Activated effector memory CD4-positive, alpha-beta T cell treated with Interleukin-2 at 50 U/mL for 16 hours (primary cell): Measurements from ENCODE around the gene RPS14.

Experiments
- DNase-seq: peaks from one replicate; pipeline ENCODE4 v3.0.0-alpha.2; 2020

RPS14 gene

DNA sequence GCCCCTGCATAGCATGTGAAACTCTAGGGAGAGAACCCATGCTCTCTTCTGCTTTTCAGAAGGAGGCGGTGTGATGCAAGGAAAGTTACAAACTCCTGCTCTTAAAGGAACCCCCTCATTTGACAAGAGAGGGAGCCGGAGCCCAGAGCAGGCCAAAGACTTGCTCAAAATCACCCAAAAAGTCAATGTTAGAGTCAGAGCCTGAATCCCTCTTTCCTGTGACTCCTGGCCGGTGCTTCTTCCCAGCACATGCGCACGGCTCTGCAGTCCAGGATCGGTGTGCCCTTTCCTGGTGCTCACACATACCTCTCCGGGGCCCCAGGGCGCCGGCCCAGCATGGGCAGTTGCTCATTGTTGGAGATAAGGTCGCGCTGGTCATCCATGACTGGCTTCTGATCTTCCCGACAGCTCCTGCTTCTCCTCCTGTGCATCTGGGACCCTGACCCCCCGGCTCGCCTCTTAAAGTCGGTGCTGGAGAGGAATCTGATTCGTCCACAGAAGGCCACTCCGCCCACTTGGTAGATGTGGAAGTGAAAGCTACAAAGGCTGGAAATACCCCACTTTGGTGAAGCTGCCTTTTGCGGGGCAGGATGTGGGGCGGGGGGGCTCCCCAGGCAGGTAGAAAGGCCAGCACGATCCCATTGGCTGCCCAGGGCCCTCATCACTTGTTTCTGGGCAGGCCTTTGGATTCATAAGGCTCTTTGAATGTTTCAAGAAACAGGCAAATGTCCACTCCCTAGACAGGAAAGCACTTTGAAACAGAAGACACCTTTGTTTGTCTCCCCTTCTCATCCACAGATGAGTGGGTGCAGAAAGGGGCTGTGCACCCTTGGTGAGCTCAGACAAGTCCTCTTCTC, 37.0 kb downstream of the RPS14 start, which contains the start of gene CD74:
CD74 (minus strand) TSS at position 592 of the 857 bp plus-strand sequence; CDS start at position 431, 161 bp downstream.
- peak; percentile 87 for DNase-seq

DNA sequence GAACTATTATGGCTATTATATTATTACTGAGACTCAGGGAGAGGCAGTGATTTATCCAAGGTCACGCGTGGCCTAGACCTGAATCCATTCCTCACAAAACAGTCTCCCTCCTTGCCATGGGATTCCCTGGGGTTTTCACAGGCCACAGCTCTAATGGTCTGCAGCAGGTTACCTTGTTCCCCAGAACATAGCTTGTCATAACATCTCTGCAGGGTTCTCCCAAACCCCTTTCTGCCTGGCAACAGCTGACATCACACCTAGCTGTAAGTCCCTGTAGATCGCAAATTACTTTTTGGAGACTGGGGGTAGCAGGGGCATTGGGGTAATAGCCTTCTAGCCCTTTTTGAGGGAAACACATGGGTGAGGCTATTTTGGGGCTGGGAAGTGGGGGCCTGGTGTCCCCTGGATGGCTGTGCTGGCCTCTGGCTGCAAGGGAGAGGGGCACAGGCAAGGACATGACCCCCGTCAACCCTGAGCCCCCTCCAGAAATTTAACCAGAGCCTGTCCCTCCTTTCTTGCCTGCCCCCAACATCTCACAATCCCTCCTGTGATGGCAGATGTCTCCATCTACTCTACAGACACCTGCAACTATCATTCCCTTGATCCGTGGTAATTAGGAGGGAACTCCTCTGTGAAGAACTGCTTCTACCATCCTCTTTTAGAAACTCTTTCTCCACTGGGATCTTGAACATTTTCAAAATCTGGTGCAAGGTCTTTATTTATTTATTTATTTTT, 38.1 kb downstream of the RPS14 start:
- peak; percentile 45 for DNase-seq

DNA sequence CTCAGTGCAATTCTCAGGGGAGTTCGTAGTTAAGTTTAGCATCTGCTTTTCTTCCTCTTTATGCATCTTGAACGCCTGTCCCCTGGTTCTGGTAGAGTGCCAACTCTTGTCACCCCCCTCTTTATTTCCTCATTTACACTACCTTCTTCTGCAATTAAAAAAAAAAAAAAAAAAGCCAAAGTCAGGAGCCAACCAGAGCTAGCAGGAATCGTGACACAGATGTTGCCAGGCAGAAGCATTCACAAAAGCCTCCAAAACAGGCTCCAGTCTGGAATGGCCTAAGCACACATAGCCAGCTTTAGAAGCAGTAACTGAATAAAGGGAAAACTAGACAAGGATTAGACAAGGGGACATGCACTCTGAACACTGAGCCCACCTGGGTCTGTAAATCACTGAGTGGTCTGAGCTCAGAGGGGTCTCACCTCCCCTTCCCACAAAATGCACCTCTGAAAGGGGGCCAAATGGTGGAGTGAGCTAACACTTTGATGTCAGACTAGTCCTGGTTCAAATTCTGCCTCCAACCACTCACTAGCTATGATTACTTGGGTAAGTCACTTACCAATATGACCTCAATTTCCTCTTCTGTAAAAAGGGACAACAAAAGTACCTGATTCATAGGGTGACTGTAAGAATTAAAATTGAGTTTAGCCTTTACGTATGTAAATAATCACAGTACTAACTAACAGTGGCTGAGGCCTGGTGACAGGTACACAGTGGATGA, 38.9 kb downstream of the RPS14 start:
- DNase-seq: peak; percentile 13

DNA sequence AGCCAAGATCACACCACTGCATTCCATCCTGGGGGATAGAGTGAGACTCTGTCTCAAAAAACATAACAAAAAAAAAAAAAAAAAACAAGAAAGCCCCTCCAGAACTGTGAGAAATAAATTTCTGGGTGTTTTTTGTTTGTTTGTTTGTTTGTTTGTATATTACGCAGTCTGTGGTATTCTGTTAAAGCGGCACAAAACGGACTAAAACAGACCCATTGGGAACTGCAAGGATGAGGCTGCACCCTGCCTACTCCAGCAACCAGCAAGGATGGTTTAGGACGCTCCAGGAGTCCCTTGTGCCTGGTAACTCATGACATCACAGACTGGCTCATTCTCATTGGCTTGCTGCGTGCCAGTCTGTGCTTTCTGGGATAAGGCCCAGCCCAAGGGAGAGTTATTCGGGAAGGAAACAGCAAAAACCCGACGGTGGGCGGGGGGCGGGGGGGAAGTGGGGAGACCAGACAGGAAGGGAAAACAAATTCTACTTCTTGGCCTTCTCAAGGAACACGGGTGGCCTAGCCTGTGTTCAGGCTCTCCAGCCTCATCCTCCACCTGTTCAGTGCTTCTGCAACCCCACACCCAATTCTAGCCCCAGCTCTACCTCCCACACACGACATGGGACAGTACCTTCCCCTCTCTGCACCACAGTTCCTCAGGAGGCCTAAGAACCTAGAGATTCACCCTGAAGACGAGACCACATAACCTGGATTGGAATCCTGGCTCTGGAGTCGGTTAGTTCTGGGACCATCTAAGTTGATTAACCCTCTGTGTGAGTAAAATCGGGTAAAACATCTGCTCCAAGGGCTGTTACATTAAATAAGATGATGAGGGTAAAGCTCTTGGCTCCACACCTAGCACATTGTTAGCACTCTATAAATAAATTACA, 39.7 kb downstream of the RPS14 start:
- DNase-seq: peak; percentile 17

DNA sequence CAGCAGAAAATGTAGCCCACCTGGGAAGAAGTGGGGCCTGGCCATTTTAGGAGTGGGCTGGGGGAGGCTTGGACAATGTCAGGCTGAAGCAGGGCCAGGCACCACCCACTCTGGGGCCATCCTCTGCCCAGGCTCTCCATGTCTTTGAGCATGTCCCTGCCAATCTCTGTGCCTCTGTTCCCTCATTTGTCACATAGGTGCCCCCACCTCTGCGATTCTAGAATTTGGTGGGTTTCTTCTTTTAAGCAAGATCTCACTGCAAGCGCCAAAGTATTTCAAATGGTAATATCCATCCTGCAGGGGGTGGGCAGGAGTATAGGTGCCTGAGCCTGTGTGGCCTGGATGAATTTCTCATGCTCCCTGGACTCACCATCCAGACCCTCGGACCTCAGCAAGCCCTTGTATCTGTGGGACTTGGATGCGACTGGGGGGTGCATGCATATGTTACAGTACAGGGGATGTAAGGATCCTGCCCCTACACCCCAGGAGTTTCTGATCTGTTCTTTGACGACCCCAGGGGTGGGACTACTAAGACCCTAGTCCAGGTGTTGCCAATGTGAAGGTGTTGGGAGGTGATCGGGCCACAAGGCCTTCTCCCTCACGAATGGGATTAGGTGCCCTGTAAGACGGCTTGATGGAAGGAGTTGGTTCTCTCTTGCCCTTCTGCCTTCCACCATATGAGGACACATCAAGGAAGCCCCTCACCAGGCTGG, 41.2 kb downstream of the RPS14 start:
- DNase-seq: no peak

DNA sequence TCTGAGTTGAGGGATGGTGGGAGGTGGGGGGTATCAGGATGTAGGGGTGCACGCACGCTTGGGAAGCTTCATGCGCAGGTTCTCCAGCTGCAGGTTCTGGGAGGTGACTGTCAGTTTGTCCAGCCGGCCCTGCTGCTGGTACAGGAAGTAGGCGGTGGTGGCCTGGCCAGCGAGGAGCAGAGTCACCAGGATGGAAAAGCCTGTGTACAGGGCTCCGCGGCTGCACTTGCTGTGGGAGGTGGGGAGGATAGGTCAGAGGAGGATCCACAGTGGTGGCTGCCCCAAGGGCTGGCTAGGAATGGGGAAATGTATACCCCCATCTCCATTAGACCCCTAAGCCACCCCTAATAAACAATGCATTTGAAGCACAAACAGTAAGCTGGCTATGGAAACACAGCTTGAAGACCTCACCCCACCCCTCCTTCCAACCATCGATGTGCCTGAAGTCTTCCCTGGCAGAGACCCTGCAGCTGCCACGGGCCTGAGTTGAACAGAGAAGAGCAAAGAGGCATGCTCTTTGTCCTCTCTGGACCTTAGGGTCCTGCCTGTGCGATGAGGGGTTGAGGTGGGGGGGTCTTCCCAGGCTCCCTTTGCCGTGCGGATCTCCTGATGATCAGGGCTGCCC, 42.3 kb downstream of the RPS14 start:
- no peak for DNase-seq

DNA sequence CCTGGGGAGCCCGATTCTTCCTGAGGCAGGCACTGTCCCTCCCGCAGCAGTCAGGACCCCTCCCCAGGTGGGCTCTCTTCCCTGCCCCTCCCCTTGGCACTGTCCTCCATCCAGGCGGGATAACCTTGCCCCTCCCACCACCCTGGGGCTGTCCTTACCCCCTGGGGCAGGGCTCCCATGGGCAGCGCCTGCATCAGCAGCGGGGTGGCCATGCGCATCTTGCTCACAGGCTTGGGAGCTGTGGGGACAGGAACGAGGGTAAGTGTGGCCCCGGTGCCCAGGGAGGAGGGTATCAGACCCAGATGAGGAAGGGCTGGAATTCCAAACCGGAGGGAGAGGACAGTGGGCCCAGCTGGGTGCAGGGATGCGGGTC, 42.8 kb downstream of the RPS14 start:
- DNase-seq: no peak

DNA sequence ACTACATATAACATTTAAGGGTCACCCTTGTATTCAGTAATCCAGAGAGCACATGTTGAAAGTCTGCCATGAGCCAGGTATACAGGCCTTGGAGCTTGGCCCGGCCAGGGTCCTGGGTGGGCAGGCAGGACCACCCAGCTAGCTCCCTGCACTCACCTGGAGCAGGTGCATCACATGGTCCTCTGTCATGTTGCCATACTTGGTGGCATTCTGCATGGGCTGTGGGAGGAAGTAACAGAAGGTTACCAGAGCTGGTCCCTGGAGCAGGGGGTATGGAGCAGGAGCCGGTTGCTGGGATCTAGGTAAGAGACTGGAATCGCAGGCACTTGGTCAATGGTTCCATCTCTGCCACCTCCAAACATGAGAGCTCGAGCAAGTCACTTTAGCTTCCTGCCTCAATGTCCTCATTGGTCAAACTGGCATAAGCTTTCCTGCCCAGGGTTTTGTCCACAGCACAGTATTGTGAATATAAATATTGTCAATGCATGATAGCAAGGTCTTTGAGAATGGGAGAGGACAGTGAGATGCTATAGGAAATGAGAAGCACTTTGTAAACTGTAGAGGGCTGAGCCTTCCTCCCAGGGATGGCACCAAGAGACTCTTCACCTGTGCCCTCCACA, 43.3 kb downstream of the RPS14 start:
- DNase-seq: no peak

DNA sequence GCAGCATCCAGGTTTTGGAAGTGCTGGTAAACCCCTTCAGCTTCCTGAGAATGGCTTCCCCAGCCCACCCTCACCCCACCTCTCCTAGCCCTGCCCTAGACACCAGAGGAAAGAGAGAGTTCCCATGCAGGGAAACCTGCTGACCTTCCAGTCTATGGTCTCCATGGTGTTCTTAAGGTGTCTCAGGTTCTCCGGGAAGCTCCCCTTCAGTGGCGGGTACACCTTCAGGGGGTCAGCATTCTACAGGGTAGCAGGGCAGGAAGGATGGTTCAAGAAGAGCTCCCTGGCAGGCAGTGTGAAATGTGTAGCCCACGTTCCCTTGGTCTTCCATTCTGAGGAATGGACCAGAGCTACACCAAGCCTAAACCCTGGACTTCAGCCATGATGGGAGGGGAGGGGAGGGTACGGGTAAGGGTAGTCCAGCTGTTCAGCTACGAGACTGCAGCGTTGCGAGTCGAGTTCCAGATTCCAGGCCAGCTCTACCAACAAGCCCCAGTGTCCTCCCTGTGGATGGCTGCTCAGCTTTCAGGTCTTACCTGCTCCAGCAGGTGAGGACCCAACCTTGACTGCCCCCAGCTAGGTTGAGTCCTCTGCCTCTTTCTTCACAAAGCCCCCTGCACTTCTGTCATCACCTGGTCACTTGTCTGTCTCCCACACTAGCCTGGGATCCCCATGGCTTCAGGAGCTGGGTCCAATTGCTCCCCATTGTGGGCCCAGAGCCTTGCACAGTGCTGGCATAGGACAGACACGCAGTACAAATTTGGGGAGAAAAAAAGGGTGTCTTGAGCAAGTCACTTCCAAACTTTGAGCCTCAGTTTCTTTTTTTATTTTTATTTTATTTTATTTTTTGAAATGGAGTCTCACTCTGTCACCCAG, 44.4 kb downstream of the RPS14 start:
- no peak for DNase-seq

DNA sequence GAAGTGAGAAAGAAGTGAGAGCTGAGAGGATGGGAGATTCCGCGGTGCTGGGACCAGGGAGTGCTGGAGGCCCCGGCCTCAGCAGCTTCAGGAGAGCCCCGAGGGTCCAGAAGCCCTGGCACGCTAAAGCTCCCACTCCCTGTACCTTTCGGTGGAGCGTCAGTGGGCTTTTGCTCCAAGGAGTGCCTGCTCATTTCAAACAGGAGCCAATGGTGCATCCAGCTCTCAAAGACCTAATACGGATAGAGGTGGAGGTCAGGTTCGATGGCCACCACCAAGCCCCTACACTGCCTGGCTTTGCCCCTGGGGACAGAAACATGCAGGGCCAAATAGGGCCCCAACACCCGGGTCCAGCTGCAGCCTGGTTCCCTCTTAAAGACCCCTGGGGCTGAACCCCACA, 45.0 kb downstream of the RPS14 start:
- DNase-seq: no peak

DNA sequence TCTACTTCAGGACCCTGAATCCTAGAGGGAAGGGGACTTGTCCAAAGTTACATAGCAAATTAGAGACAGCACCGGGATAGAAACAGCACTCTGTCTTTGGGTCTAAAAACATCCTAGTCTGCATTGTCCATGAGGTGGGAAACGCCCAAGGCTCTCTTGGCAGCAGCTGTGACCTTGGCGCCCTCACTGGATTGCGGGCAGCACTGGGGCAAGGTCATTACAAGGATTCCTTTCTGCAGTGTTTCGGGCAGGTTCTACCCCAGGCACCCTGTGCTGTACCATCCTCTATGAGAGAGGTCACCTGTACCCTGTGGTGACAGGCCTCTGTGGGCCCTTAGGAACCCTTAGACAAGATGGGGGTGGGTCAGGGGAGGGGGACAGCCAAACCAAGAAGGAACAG, 45.4 kb downstream of the RPS14 start:
- no peak for DNase-seq

DNA sequence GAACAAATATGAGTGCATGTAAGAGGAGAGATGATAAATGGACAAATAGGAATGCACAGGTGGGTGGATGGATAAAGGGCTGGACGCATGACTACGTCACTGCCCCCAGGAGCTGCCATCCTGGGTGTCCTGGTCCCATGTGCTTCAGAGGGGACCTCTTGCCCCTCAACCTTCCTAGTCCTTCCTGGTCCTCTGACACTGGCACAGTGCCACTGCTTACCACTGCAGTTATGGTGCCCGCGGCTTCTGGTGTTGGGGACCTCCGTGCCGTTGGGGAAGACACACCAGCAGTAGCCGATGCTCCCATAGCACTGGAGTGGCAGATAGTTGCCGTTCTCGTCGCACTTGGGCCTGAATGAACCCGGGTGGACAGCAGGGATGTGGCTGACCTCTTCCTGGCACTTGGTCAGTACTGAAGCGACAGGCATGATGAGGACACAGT, 46.6 kb downstream of the RPS14 start:
- no peak for DNase-seq

DNA sequence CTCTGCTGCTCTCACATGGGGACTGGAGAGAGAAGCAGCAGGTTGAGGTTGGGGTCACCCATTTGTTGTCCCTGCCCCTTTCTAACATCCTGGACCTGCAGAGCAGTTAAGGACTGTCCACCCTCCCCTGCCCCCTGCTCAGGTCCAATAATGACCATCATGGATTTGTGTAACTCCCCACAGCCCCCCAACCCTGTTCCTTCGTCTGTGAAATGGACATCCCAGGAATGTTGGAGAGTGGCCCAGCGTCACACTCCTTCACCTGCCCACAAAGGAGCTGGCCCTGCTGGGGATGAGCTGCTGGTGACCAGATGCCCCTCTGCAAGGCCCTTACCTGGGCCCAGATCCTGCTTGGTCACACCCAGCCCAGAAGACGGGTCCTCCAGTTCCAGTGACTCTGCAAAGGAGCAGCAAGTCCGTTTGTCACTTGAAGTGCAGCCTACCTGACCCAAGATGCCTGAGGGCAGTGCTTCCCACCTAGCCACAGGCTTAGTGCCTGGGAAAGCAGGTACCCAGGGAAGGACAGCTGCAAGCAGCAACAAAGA, 47.2 kb downstream of the RPS14 start:
- DNase-seq: no peak

DNA sequence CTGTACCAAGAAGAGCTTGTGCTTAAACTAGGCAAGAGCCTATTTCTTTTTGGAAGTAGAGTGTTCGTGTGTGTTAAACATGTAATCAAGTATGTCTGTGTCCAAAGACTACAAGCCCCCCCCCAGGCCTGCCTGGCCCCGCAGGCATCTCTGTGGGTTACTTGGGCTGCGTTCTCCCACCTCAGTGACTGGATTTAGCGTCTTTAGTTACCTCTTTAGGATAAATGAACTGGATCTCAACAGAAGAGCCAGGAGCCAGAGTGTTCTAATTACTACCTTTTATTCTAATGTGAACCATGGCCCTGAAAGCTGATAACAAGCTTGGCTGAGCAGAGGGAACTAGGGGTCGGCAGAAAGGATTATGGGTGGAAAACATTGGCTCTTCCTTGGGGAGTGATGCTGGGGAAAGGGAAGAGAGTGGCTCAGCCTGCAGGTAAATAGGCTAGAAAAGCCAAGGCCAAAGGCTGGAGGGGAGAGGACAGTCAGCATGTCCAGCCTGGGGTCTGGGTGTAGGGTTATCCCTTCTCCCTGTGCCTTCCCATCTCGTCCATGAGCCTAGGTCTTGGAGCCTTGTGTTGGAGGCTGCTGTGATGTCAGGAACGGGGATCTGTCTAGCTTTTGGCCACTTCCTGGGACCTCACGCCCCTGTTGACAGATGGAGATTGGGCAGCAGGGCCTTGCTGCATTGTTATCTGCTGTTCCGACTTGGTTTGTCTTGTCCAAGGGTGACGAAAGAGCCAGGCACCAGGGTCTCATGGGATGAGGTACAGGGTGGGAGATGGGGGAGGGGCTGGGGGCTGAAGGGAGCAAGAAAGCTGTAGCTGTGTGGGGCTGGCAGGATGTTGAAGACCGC, 47.9 kb downstream of the RPS14 start:
- DNase-seq: no peak

DNA sequence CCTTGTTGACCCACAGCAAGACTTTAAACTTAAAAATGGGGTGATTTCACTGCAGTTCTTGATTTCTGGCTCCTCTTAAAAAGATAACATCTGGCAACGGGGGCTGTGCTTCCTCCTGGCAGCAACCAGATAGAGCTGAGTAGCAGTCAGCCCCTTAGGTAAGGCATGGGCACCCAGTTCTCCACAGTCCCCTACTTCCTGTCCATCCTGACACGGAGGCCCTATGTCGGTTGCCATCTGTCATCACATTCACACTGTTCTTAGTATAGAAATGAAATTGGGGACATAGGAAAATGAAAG, 48.5 kb downstream of the RPS14 start:
- DNase-seq: no peak

DNA sequence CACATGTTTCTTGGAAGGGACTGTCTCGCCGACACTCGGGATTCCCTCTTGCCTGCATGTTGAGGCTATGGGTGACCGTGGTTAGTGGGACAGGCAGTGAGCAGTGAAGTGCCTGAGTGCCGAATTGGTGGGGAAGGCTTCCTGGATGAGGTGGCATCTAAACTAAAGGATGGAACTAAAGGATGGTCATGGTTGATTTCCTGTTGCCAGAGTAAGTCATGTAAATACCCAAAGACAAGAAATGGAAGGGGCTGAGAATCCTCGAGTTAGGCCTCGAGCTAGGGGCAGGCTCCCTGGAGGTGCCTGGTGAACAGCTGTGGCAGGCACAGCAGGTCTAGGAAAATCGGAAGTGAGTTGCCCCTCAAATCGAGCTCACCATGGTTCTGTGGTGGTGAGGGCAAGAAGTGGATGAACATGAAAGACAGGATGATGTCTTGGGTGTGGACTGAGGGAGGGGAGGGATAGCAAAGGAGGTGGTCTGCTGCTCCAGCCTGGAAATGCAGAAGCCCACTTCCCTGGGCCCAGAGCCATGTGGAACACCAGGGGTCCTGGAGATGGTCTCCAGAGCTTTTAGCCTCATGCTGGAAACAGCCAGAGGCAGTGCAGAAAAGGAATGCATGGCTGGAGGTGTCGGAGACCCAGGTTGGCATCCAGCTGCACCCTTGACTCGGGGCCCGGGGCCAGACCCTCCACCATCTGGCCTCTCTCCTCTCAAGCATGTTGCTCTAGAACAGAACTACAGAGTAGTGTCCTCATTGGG, 49.0 kb downstream of the RPS14 start:
- no peak for DNase-seq

DNA sequence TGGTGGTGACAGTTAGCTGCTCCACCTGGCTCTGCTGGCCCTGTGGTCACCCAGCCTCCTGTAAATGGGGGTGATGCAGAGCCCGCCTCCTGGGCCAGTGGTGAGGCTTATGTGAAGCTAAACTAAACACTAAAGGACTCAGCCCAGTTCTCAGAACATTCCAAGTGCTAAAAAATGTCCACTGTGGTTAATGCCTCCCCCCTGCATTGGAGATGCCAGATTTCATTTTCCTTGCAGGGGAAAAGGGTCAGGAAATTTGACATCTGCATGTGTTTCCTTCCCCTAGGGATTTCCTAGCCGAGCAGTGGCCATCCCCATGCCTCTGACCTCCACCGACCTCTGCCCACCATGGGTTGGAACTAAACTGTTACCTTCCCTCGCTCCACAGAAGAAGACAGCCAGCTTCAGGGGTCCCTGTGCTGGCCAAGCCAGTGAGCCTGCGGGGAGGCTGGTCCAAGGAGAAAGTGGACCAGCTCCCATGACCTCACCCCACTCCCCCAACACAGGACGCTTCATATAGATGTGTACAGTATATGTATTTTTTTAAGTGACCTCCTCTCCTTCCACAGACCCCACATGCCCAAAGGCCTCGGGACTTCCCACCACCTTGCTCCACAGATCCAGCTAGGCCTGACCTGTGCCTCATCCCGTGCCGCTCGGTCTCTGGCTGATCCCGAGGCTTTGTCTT, 49.9 kb downstream of the RPS14 start:
- no peak for DNase-seq
